Measurements from ENCODE around the gene COL18A1.

COL18A1 gene

DNA sequence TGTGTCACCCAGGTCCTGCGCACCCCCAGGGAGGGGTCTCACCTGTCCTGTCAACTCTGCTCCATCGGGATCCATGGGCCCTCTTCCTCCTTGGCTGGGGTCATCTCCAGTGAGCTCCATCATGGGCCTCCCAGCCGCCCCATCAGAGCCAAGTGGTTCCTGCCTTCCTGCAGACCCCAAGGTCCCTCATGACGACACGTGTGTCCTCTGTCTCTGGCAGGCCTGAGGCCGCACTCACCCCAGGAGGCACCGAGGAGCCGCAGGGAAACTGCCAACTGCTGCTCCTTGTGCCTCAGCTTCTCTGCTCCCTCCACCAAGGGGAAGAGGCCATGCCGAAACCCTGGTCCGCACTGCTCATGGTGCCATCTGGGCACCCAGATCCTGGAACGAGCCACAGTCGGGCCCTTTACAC, 46.8 kb downstream of the COL18A1 start:
- Histone ChIP-seq H3K27me3 (ENCODE audit: insufficient read depth, low read length, poor library complexity, severe bottlenecking) (no peaks in the 10 kb centered on the region), H3K4me1 (ENCODE audit: insufficient read depth, low read length, poor library complexity, severe bottlenecking) (peaks cover 6% of the 10 kb centered on the region), H3K9me3 (ENCODE audit: insufficient read depth, low read depth, low read length) (no peaks in the 10 kb centered on the region), H4K20me1 (ENCODE audit: insufficient read depth, low read length, poor library complexity, severe bottlenecking) (no peaks in the 10 kb centered on the region), H3K4me2 (ENCODE audit: low read depth, low read length, poor library complexity, severe bottlenecking) (no peak overlapping the region), H3F3A (ENCODE audit: low read depth) (peaks cover 7% of the 10 kb centered on the region; the same call in 1 of the 2 replicates), H3K9me2 (replicated peaks; ENCODE audit: low read depth, low read length) (no peaks in the 10 kb centered on the region), H3K36me3 (ENCODE audit: insufficient read depth, low read length) (no peaks in the 10 kb centered on the region), H2AFZ (ENCODE audit: low read length) (no peak overlapping the region), H3K9ac (ENCODE audit: low read depth, low read length, poor library complexity, severe bottlenecking) (no peak overlapping the region), H3K79me2 (ENCODE audit: insufficient read depth, low read length) (no peaks in the 10 kb centered on the region), H3K4me3 (ENCODE audit: low read length, poor library complexity, severe bottlenecking) (no peak overlapping the region)
- TF ChIP-seq EZH2phosphoT487 (IDR thresholded peaks at IDR 0.05; ENCODE audit: borderline replicate concordance), result no peak
- TF ChIP-seq, protein P1, sequence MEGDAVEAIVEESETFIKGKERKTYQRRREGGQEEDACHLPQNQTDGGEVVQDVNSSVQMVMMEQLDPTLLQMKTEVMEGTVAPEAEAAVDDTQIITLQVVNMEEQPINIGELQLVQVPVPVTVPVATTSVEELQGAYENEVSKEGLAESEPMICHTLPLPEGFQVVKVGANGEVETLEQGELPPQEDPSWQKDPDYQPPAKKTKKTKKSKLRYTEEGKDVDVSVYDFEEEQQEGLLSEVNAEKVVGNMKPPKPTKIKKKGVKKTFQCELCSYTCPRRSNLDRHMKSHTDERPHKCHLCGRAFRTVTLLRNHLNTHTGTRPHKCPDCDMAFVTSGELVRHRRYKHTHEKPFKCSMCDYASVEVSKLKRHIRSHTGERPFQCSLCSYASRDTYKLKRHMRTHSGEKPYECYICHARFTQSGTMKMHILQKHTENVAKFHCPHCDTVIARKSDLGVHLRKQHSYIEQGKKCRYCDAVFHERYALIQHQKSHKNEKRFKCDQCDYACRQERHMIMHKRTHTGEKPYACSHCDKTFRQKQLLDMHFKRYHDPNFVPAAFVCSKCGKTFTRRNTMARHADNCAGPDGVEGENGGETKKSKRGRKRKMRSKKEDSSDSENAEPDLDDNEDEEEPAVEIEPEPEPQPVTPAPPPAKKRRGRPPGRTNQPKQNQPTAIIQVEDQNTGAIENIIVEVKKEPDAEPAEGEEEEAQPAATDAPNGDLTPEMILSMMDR (conservative IDR thresholded peaks at IDR 0.05; ENCODE audit: low read length), result no peak

DNA sequence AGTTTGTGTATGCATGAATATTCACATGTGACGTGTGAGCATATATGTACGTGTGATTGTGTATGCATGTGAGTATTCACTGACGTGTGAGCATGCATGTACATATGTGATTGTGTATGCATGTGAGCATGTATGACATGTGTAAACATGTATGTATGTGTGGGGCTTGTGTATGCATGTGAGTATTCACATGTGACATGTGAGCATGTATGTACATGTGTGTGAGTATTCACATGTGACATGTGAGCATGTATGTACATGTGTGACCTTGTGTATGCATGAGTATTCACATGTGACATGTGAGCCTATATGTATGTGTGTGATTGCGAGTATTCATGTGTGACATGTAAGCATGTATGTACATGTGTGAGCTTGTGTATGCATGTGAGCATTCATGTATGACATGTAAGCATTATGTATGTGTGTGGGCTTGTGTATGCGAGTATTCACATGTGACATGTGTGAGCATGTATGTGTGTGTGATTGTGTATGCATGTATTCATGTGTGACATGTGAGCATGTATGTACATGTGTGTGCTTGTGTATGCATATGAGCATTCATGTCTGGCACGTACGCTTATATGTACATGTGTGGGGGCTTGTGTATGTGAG, 47.8 kb downstream of the COL18A1 start:
- no peak overlapping the region for H3K4me3 ChIP-seq (ENCODE audit: low read length, poor library complexity, severe bottlenecking)
- no peaks in the 10 kb centered on the region for H4K20me1 ChIP-seq (ENCODE audit: insufficient read depth, low read length, poor library complexity, severe bottlenecking)
- H3K4me1 ChIP-seq (ENCODE audit: insufficient read depth, low read length, poor library complexity, severe bottlenecking), result peaks cover 6% of the 10 kb centered on the region
- no peak overlapping the region for H2AFZ ChIP-seq (ENCODE audit: low read length)
- H3K79me2 ChIP-seq (ENCODE audit: insufficient read depth, low read length), result no peaks in the 10 kb centered on the region
- peaks cover 7% of the 10 kb centered on the region; the same call in 1 of the 2 replicates for H3F3A ChIP-seq (ENCODE audit: low read depth)
- no peak overlapping the region for H3K9ac ChIP-seq (ENCODE audit: low read depth, low read length, poor library complexity, severe bottlenecking)
- H3K27me3 ChIP-seq (ENCODE audit: insufficient read depth, low read length, poor library complexity, severe bottlenecking), result no peaks in the 10 kb centered on the region
- H3K9me2 ChIP-seq (replicated peaks; ENCODE audit: low read depth, low read length), result no peaks in the 10 kb centered on the region
- H3K4me2 ChIP-seq (ENCODE audit: low read depth, low read length, poor library complexity, severe bottlenecking), result no peak overlapping the region
- no peaks in the 10 kb centered on the region for H3K36me3 ChIP-seq (ENCODE audit: insufficient read depth, low read length)
- H3K9me3 ChIP-seq (ENCODE audit: insufficient read depth, low read depth, low read length), result no peaks in the 10 kb centered on the region
- TF ChIP-seq, protein P1 (conservative IDR thresholded peaks at IDR 0.05; ENCODE audit: low read length), result no peak
- no peak for TF ChIP-seq EZH2phosphoT487 (IDR thresholded peaks at IDR 0.05; ENCODE audit: borderline replicate concordance)

DNA sequence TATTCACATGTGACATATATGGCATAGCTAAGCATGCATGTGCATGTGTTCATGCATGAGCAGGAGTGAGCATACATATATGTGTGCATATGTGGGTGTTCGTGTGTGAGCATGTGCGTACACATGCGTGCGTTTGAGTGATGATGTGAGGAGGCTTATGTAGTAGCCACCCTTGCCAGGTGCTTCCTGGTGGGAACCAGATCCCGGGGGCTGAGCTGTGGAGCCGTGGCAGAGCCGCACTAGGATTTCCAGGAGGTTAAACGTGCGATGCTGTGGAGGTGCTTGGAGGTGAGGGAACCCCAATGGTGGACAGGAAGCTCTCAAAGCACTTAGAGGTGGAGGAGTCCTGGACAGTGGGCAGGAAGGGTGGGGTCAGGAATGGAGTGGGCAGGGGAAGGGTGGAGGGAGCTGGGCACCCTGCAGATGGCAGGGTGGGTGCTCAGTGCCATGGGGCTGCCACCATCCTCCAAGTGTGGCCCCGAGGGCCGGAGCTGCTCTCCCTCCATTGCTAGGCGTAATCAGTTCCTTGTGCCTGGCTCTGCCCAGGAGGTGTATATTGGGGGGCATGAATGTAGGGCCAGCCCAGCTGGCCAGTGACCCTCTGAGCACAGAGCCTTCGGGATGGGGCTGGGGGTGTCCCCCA, 48.5 kb downstream of the COL18A1 start:
- H2AFZ ChIP-seq (ENCODE audit: low read length), result no peak overlapping the region
- no peaks in the 10 kb centered on the region for H3K79me2 ChIP-seq (ENCODE audit: insufficient read depth, low read length)
- H3K4me2 ChIP-seq (ENCODE audit: low read depth, low read length, poor library complexity, severe bottlenecking), result no peak overlapping the region
- no peaks in the 10 kb centered on the region for H3K9me3 ChIP-seq (ENCODE audit: insufficient read depth, low read depth, low read length)
- no peaks in the 10 kb centered on the region for H3K9me2 ChIP-seq (replicated peaks; ENCODE audit: low read depth, low read length)
- H3K4me3 ChIP-seq (ENCODE audit: low read length, poor library complexity, severe bottlenecking), result no peak overlapping the region
- peaks cover 6% of the 10 kb centered on the region for H3K4me1 ChIP-seq (ENCODE audit: insufficient read depth, low read length, poor library complexity, severe bottlenecking)
- no peak for TF ChIP-seq EZH2phosphoT487 (IDR thresholded peaks at IDR 0.05; ENCODE audit: borderline replicate concordance)
- TF ChIP-seq, protein P1 (conservative IDR thresholded peaks at IDR 0.05; ENCODE audit: low read length), result no peak
- no peaks in the 10 kb centered on the region for H3K27me3 ChIP-seq (ENCODE audit: insufficient read depth, low read length, poor library complexity, severe bottlenecking)
- no peak overlapping the region for H3K9ac ChIP-seq (ENCODE audit: low read depth, low read length, poor library complexity, severe bottlenecking)
- H3F3A ChIP-seq (ENCODE audit: low read depth), result peaks cover 7% of the 10 kb centered on the region; the same call in 1 of the 2 replicates
- no peaks in the 10 kb centered on the region for H4K20me1 ChIP-seq (ENCODE audit: insufficient read depth, low read length, poor library complexity, severe bottlenecking)
- no peaks in the 10 kb centered on the region for H3K36me3 ChIP-seq (ENCODE audit: insufficient read depth, low read length)

All from Loucy (cell line).